DND-41 (cell line): Measurements from ENCODE around the gene AGFG2.
A peak's percentile ranks its signal among the peaks of the same experiment; 100 is the strongest.

Source experiments
- ATAC-seq: fragments of 200-7000 bp; cut with Tn5 transposase; 3 replicates; pipeline ENCODE4 v1.9.1; 2021; ENCODE audit warnings: low read depth; ENCODE audit not compliant: insufficient read depth
- DNase-seq: peaks from one replicate; pipeline ENCODE4 v3.0.0-alpha.2; 2020
- H2AFZ ChIP-seq: 2 replicates; pipeline ENCODE4 v1.6.0; 2012; ENCODE audit warnings: low read depth, low read length
- H3K27ac ChIP-seq: 2 replicates; pipeline ENCODE4 v1.5.1; 2012; ENCODE audit warnings: low read length, inconsistent platforms
- H3K27me3 ChIP-seq: fragments of 200-600 bp; sonication (generic); 2 replicates; pipeline ENCODE4 v1.6.0; 2012; ENCODE audit warnings: low read length, mild to moderate bottlenecking, inconsistent platforms; ENCODE audit not compliant: insufficient read depth, poor library complexity
- H3K36me3 ChIP-seq: 2 replicates; pipeline ENCODE4 v1.5.1; 2012; ENCODE audit warnings: low read length, inconsistent platforms; ENCODE audit not compliant: insufficient read depth
- H3K4me1 ChIP-seq: 2 replicates; pipeline ENCODE4 v1.5.1; 2012; ENCODE audit warnings: mild to moderate bottlenecking, low read length; ENCODE audit not compliant: insufficient read depth
- H3K4me2 ChIP-seq: 2 replicates; pipeline ENCODE4 v1.6.0; 2012; ENCODE audit warnings: mild to moderate bottlenecking, moderate library complexity, low read length, inconsistent platforms; ENCODE audit not compliant: insufficient read depth
- H3K4me3 ChIP-seq, 2 experiments: fragments of 200-600 bp in 1 of 2; shearing (Covaris generic) in 1 of 2; 2 replicates each; pipeline ENCODE4 v1.5.1; 2012 to 2016; ENCODE audit warnings: inconsistent platforms in 2 of 2, low read length in 2 of 2, mild to moderate bottlenecking in 2 of 2, low read depth in 1 of 2, moderate library complexity in 1 of 2
- H3K79me2 ChIP-seq: 2 replicates; pipeline ENCODE4 v1.6.0; 2012; ENCODE audit warnings: low read length, inconsistent platforms; ENCODE audit not compliant: insufficient read depth
- H3K9ac ChIP-seq: 2 replicates; pipeline ENCODE4 v1.6.0; 2012; ENCODE audit warnings: low read depth, mild to moderate bottlenecking, inconsistent platforms, low read length, moderate library complexity
- H3K9me3 ChIP-seq: 2 replicates; pipeline ENCODE4 v1.5.1; 2012; ENCODE audit warnings: low read length, moderate library complexity, mild to moderate bottlenecking, inconsistent platforms; ENCODE audit not compliant: insufficient read depth, severe bottlenecking
- H4K20me1 ChIP-seq: 2 replicates; pipeline ENCODE4 v1.6.0; 2012; ENCODE audit warnings: low read length; ENCODE audit not compliant: insufficient read depth
- CTCF ChIP-seq: IDR thresholded peaks from 2 replicates; pipeline ENCODE4 v1.5.1; 2012; ENCODE audit warnings: borderline replicate concordance, low read length, moderate library complexity, mild to moderate bottlenecking; ENCODE audit not compliant: poor library complexity, severe bottlenecking; ENCODE audit errors: extremely low read depth
- EZH2 ChIP-seq: IDR thresholded peaks from 3 replicates; pipeline ENCODE4 v1.6.1; 2012; ENCODE audit warnings: borderline replicate concordance, low read depth, mild to moderate bottlenecking, moderate library complexity, low read length, inconsistent platforms; ENCODE audit not compliant: severe bottlenecking

Gene AGFG2

DNA sequence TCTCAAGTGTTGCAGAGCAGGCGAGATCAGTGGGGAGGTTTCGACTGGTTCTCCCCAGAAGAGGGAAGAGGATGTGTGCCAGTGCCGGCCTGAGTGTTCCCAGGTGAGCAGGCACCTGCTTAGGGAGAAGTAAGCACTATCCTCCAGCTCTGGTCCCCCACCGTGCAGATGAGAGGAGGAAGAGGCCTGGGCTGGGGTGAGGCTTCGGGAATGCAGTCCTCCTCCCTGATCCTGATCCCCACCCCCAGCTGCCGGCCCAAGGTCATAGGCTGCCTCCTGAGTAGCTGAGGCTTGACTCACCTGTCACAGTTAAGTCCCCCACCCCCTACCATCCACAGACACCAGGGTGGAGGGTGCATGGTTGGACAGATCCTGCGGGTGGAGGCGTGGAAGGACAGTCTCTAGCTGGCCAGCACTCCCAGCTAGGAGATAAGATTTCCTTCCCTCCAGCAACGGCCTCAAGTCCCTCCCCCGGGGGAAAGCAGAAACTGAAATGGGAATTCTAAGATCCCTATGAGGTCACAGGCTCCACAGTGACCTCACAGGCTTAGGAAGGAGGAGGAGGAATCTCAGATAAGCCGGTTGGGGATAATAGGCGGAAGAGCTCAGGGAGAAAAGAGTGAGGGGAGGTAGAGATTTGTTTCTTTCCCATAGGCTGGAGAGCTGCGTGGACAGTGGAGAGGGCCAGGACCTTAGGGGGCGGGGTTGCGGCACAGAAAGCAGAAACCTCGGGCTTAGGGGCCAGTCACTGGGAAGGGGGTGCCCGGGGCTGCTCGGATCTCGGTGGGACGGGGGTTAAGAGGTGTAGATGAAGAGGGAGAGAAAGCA lies 45.9 kb downstream of the AGFG2 start:
- Histone ChIP-seq H4K20me1 (peaks cover 50% of the 10 kb centered on the region), H3K4me2 (peak overlapping the region; percentile 89), H3K9me3 (no peaks in the 10 kb centered on the region), H3K9ac (peak overlapping the region; percentile 93), H2AFZ (no peak overlapping the region), H3K4me3 (peak overlapping the region; percentile 82 to 90), H3K4me1 (peaks cover 41% of the 10 kb centered on the region), H3K36me3 (peaks cover 39% of the 10 kb centered on the region), H3K27me3 (no peaks in the 10 kb centered on the region), H3K27ac (peak overlapping the region; percentile 94), H3K79me2 (peaks cover 53% of the 10 kb centered on the region)
- ATAC-seq (no peak), DNase-seq (no peak)
- no peak for TF ChIP-seq EZH2
- TF ChIP-seq CTCF: no peak

GRCh38 chr7:100585511-100586265 lies 46.7 kb downstream of the AGFG2 start, which contains the start of gene LRCH4:
TSS of gene LRCH4 (minus strand) at chr7:100586129. CDS start at chr7:100586100, 29 bp downstream.
- peaks cover 49% of the 10 kb centered on the region for H3K79me2 ChIP-seq
- peak within 1 kb of the TSS; percentile 89 for H3K4me2 ChIP-seq
- peak within 1 kb of the TSS; percentile 82 to 90 for H3K4me3 ChIP-seq
- H2AFZ ChIP-seq: peak within 1 kb of the TSS; percentile 85
- DNase-seq (no peak), ATAC-seq (no peak)
- H3K27me3 ChIP-seq: no peaks in the 10 kb centered on the region
- peaks cover 31% of the 10 kb centered on the region for H3K36me3 ChIP-seq
- H3K9ac ChIP-seq: peak within 1 kb of the TSS; percentile 93
- H4K20me1 ChIP-seq: peaks cover 45% of the 10 kb centered on the region
- TF ChIP-seq EZH2: no peak
- TF ChIP-seq CTCF: no peak
- H3K4me1 ChIP-seq: peaks cover 41% of the 10 kb centered on the region
- H3K9me3 ChIP-seq: no peaks in the 10 kb centered on the region
- H3K27ac ChIP-seq: peak within 1 kb of the TSS; percentile 94

GRCh38 chr7:100586266-100587025 lies 47.4 kb downstream of the AGFG2 start, which contains the start of gene FBXO24:
TSS of gene FBXO24 (plus strand) at chr7:100586328. CDS start at chr7:100586626, 298 bp downstream.
- peaks cover 43% of the 10 kb centered on the region for H3K79me2 ChIP-seq
- H3K4me2 ChIP-seq: peak within 1 kb of the TSS; percentile 89
- TF ChIP-seq EZH2: no peak
- no peak for TF ChIP-seq CTCF
- H3K36me3 ChIP-seq: peaks cover 23% of the 10 kb centered on the region
- peak within 1 kb of the TSS; percentile 85 for H2AFZ ChIP-seq
- peak within 1 kb of the TSS; percentile 82 to 90 for H3K4me3 ChIP-seq
- peak; percentile 86 for ATAC-seq
- peak within 1 kb of the TSS; percentile 94 for H3K27ac ChIP-seq
- peak within 1 kb of the TSS; percentile 93 for H3K9ac ChIP-seq
- peak; percentile 100 for DNase-seq
- no peaks in the 10 kb centered on the region for H3K9me3 ChIP-seq
- peaks cover 39% of the 10 kb centered on the region for H4K20me1 ChIP-seq
- no peaks in the 10 kb centered on the region for H3K27me3 ChIP-seq
- H3K4me1 ChIP-seq: peaks cover 41% of the 10 kb centered on the region
